ENCODE measurements around the gene CERS2. TPM values are rescaled to one million over a fixed set of nuclear protein-coding genes. Genes with fewer than 3 reads are reported as not detected.

Gene CERS2
- total and polyA plus RNA-seq, 4 donors: 212 to 346 (median 278) TPM

- TF ChIP-seq CTCF (IDR thresholded peaks at IDR 0.05; ENCODE audit: low read depth, low read length, missing input control): no peak
- TF ChIP-seq NR2F2 (IDR thresholded peaks at IDR 0.05): peak; percentile 94
- no peak for TF ChIP-seq TAF1 (conservative IDR thresholded peaks at IDR 0.05)
- peak in 1 of 2 donors; percentile 62 for TF ChIP-seq EGR1 (IDR thresholded peaks at IDR 0.05; ENCODE audit: low read depth in 2 of 2)
- peak; percentile 75 for TF ChIP-seq FOXA1 (IDR thresholded peaks at IDR 0.05)
Observed at GRCh38 chr1:151012684-151013471, 38.2 kb upstream of the CERS2 start (continued).

GRCh38 chr1:151011154-151011850 is 36.7 kb upstream of the CERS2 start:
- no peak for TF ChIP-seq JUND (IDR thresholded peaks at IDR 0.05)
- no peak for TF ChIP-seq MAX (IDR thresholded peaks at IDR 0.05)
- TF ChIP-seq RAD21 (IDR thresholded peaks at IDR 0.05): no peak
- TF ChIP-seq HNF4G (IDR thresholded peaks at IDR 0.05): no peak
- TF ChIP-seq FOXA2 (IDR thresholded peaks at IDR 0.05): no peak
- no peak for TF ChIP-seq YY1 (IDR thresholded peaks at IDR 0.05)
- TF ChIP-seq TAF1 (conservative IDR thresholded peaks at IDR 0.05): no peak
- TF ChIP-seq REST (IDR thresholded peaks at IDR 0.05): no peak
- TF ChIP-seq SP1 (IDR thresholded peaks at IDR 0.05): no peak
- no peak for DNase-seq (ENCODE audit: low spot score)
- H3K4me3 ChIP-seq (ENCODE audit: low read depth in 1 of 3, low read length in 3 of 3): no peak overlapping the region
- H3K4me1 ChIP-seq (ENCODE audit: control insufficient read depth in 4 of 4, insufficient read depth in 4 of 4, low read length in 3 of 4): peaks cover 13 to 62% (median 51%) of the 10 kb centered on the region in 4 donors
- WGBS: 60% methylated on average over 4 of the region's 4 CpGs
- no peak overlapping the region for H3K27ac ChIP-seq (ENCODE audit: low read depth in 1 of 2, low read length in 2 of 2)
- H3K9ac ChIP-seq (ENCODE audit: low read depth in 1 of 2, low read length in 2 of 2): no peak overlapping the region
- no peaks in the 10 kb centered on the region for H3K9me3 ChIP-seq (ENCODE audit: control insufficient read depth in 4 of 4, low read length in 3 of 4)
- H3K27me3 ChIP-seq (ENCODE audit: control insufficient read depth in 4 of 4, insufficient read depth in 4 of 4, low read length in 3 of 4): no peaks in the 10 kb centered on the region
- peaks cover 0 to 2% (median 0%) of the 10 kb centered on the region in 4 donors for H3K36me3 ChIP-seq (ENCODE audit: control insufficient read depth in 4 of 4, insufficient read depth in 3 of 4, low read depth in 1 of 4, low read length in 3 of 4)

- Histone ChIP-seq H3K27ac (ENCODE audit: low read depth in 1 of 2, low read length in 2 of 2) (no peak overlapping the region), H3K9me3 (ENCODE audit: control insufficient read depth in 4 of 4, low read length in 3 of 4) (no peaks in the 10 kb centered on the region), H3K4me1 (ENCODE audit: control insufficient read depth in 4 of 4, insufficient read depth in 4 of 4, low read length in 3 of 4) (peaks cover 15 to 71% (median 57%) of the 10 kb centered on the region in 4 donors), H3K9ac (ENCODE audit: low read depth in 1 of 2, low read length in 2 of 2) (no peak overlapping the region), H3K4me3 (ENCODE audit: low read depth in 1 of 3, low read length in 3 of 3) (no peak overlapping the region), H3K36me3 (ENCODE audit: control insufficient read depth in 4 of 4, insufficient read depth in 3 of 4, low read depth in 1 of 4, low read length in 3 of 4) (no peaks in the 10 kb centered on the region), H3K27me3 (ENCODE audit: control insufficient read depth in 4 of 4, insufficient read depth in 4 of 4, low read length in 3 of 4) (no peaks in the 10 kb centered on the region)
- TF ChIP-seq FOXA1 (IDR thresholded peaks at IDR 0.05): no peak
- no peak for TF ChIP-seq RXRA (IDR thresholded peaks at IDR 0.05)
- no peak for TF ChIP-seq JUND (IDR thresholded peaks at IDR 0.05)
- WGBS: 94% methylated on average over 3 of the region's 3 CpGs
- no peak for DNase-seq (ENCODE audit: low spot score)
Observed at GRCh38 chr1:151010346-151010726, 35.7 kb upstream of the CERS2 start.

Data from liver (tissue), 9 donors.